GM12891 (cell line): ENCODE measurements around the gene NEK2. TPM values are rescaled to one million over a fixed set of nuclear protein-coding genes. Genes with fewer than 3 reads are reported as not detected.
"Not testable (repeated sequence)": the region's sequence is repeated elsewhere in the genome, so short reads cannot be mapped to it uniquely, and the experiment has no call there.

Source experiments
- DNase-seq: peaks from one replicate; pipeline ENCODE4 v3.0.0; 2011; ENCODE audit warnings: low spot score; ENCODE audit not compliant: insufficient read length
- FAIRE-seq: peaks from 2 replicates; lab custom pipeline; 2011; peaks lifted over from hg19 to GRCh38; lab: Jason Lieb, UNC
- PAX5 ChIP-seq: IDR thresholded peaks from 2 replicates; pipeline ENCODE4 v1.6.1; 2011; ENCODE audit warnings: low read length, moderate library complexity, mild to moderate bottlenecking; ENCODE audit not compliant: insufficient read depth, severe bottlenecking
- POLR2A ChIP-seq: IDR thresholded peaks from 2 replicates; pipeline ENCODE4 v1.6.1; 2011; ENCODE audit warnings: low read depth, low read length, control low read depth
- POLR2AphosphoS5 ChIP-seq: IDR thresholded peaks from 2 replicates; pipeline ENCODE4 v1.6.1; 2011; ENCODE audit warnings: low read depth, low read length, control low read depth
- POU2F2 ChIP-seq: IDR thresholded peaks from 2 replicates; pipeline ENCODE4 v1.6.1; 2011; ENCODE audit warnings: low read depth, mild to moderate bottlenecking, control low read depth, low read length, moderate library complexity
- SPI1 ChIP-seq: IDR thresholded peaks from 2 replicates; pipeline ENCODE4 v1.6.1; 2011; ENCODE audit warnings: low read depth, low read length, control low read depth
- TAF1 ChIP-seq: IDR thresholded peaks from 2 replicates; pipeline ENCODE4 v1.6.1; 2011; ENCODE audit warnings: low read depth, low read length, control low read depth
- polyA plus RNA-seq: library from polyadenylated mRNA; unstranded; fragments of >200 nt; gene quantifications from one replicate; pipeline ENCODE4 v1.2.1, GENCODE V29; 2012; ENCODE audit warnings: low read depth, missing spikeins, inconsistent platforms; ENCODE audit not compliant: missing spikeins

The NEK2 gene
- polyA plus RNA-seq: 16.6 TPM

DNA sequence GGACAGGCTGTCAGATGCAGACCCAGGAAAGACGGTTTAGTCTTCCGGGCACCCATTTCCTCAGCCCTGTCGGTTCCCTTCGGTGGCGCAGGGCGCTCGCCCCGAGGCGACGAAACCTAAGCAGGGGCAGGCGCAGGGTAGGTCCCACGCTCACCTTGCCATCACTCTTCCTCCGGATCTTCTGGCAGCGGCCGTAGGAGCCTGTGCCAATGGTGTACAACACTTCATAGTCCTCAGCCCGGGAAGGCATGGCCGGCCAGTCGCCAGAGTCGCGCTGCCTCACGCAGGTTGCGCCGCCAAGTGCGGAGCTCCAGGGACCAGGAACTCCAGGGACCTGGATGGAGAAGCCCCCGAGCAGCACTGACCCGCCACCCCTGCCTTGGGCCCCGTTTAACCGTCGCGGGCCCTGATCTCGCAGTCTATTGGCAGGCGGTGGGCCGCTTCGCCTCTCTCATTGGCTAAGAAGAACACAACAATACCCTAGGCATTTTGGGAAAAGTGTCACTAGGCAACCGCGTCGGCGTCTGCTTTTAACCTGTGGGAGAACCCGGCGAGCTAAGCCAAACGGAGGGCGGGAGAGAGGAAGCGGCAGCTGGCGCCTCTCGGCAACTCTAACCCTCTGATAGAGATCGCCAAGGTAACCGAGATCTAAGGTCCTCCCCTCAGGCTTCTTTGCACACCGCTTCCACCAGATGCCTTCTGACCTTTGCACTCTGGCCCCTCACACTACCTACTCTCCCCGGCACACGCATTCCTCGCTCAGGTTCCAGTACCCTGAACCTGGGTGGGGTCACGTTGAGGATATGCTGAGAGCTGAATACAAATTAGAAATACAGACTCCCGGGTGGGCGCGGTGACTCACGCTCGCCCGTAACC, at the start of gene NEK2:
TSS of gene NEK2 (minus strand) at position 392 of the 876 bp plus-strand sequence. CDS start at position 250, 142 bp downstream.
- DNase-seq (peak; percentile 73), FAIRE-seq (peak; percentile 92)
- TF ChIP-seq SPI1: peak; percentile 39; the same call in 1 of the 2 replicates
- TF ChIP-seq POU2F2: no peak
- peak; percentile 25; the same call in 1 of the 2 replicates for TF ChIP-seq POLR2A
- TF ChIP-seq POLR2AphosphoS5: no peak

DNA sequence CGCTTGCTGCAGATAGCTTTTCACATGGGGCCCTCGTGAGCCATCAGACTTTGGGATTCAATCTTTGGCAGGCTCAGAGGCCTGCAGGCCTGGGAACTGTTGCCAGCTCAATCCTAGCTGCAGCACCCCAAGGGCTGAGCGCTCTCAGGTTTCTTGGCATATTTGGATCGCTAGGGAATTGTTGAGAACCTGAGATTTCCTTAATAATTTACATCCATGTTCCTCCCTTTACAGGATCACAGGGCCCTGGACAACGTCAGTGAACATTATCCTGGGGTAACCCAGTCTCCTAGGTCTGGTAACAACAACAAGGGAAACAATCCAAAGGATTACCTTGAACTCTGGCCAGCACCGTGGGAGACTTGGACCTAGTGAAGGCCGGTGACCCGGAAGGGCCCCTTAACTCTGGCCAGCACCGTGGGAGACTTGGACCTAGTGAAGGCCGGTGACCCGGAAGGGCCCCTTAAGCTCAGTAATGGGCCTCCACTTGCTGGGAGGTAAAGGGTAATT, 49.3 kb upstream of the NEK2 start:
- no peak for TF ChIP-seq SPI1
- no peak for TF ChIP-seq POU2F2
- no peak for TF ChIP-seq TAF1
- no peak for TF ChIP-seq PAX5
- TF ChIP-seq POLR2AphosphoS5: no peak
- TF ChIP-seq POLR2A: no peak
- FAIRE-seq: no peak

DNA sequence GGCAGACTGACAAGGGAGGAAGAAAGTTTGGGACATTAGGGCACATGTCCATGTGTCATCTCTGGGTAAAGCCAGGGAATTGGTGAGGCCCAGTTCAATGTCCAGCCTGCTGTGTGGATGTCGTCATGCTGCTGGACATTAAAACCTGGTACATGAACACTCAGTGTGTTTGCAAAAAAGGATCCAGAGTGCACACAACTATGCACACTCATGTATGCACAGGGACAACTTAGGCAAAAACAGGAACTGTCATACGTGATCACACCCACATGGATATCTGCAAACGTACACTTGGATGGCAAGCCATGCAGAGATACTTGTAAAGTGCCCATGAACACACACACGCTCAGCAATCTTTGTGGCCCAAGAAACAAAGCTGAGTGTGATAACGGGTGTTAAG, 47.9 kb upstream of the NEK2 start:
- peak; percentile 33 for FAIRE-seq
- no peak for DNase-seq
- TF ChIP-seq POU2F2 (no peak), SPI1 (peak; percentile 20; the same call in 1 of the 2 replicates), TAF1 (no peak)

More for the DNA sequence above, 49.3 kb upstream of the NEK2 start:
- no peak for DNase-seq

DNA sequence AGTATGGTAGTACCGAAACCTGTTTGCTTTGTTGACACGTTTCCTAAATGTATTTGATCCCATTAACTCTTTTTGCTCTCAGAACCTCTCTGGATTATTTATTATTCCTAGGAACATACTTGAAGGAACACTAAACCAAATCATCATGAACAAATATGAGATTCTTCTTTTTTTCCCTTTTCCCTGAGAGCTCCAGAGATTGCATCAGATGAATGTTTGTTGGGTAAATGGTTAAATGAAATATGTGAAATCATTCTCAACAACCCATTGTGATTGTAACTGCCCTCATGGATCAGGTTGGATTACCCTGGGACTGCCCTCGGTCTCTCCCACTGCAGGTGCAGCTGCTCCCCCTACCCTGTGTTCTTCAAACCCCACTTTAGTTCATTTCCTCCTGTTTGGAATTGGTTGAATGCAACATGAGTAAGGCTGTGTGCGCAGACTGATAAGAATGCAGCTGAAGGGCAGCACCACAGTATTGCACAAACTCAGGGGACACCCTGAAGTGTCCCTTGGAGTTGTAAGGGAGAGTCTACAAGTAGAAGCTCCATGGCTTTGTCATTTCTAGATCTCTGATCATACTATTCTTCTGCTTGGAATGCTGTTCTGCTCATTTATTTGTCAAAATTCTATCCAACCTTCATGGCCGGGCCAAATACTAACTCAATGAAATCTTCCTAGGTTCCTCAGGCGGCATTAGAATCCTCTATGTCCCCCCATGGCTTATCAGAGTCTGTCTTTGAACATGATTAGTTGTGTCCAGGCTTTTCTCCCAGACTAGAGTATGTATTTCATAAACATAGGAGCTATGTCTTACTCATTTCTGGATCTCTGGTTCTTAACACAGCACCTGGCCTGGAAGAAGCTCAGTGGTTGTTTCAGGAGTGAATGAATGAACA, 47.1 kb upstream of the NEK2 start:
- FAIRE-seq (no peak), DNase-seq (no peak)
- no peak for TF ChIP-seq PAX5

DNA sequence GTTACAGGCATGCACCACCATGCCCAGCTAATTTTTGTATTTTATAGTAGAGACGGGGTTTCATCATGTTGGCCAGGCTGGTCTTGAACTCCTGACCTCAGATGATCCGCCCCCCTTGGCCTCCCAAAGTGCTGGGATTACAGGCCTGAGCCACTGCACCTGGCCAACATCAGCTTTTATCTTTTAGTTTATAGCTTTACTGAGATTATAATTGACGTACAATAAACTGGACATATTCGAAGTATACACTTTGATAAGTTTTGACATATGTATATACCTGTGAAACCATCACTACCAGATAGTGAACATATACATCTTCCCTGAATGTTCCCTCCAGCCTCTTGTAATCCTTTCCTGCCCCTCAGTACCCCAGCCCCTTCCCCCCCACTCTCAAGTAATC, 41.1 kb upstream of the NEK2 start:
- not testable (repeated sequence) for FAIRE-seq, DNase-seq

DNA sequence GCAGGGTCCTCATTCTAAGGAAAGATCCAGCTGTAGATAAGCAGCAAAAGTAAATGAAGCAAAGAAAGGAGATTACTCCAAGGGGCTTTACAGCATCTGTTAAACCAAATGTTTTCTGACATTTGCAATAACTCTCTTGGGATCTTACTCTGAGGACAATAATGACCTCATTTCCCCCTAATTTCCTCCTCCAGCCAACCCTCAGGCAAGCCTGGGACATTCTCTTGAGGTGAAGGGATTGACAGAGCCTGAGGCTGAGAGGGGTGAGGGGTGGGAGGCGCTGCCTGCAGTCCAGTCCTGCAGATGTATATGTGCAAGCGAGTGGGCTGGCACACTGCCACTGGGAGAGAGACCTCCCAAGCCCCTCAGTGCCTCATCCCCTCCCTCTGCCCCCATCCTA, 40.5 kb upstream of the NEK2 start:
- DNase-seq (no peak), FAIRE-seq (no peak)
- TF ChIP-seq PAX5 (no peak), POLR2A (no peak), SPI1 (no peak), POU2F2 (no peak), POLR2AphosphoS5 (no peak), TAF1 (no peak)

DNA sequence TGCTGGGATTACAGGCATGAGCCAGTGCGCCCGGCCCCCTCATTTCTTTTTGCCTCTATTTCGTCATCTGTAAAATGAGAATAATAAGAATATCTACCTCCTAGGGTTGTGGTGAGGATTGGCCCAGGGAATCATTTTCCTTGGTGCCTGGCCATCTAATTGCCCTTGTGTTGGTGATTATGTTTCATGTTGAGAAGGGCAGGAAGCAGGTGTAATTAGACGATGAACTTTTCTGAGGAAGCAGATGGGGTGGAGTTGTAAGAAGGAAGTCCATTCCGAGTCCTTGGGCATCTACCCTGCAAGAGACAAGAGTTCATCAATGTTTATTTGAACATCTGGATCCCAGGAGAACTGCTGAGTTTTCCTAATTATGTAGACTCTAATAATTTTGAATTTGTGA, 38.7 kb upstream of the NEK2 start:
- FAIRE-seq: no peak
- TF ChIP-seq POU2F2 (no peak), POLR2A (no peak), POLR2AphosphoS5 (no peak), SPI1 (no peak), PAX5 (no peak), TAF1 (no peak)
- no peak for DNase-seq

DNA sequence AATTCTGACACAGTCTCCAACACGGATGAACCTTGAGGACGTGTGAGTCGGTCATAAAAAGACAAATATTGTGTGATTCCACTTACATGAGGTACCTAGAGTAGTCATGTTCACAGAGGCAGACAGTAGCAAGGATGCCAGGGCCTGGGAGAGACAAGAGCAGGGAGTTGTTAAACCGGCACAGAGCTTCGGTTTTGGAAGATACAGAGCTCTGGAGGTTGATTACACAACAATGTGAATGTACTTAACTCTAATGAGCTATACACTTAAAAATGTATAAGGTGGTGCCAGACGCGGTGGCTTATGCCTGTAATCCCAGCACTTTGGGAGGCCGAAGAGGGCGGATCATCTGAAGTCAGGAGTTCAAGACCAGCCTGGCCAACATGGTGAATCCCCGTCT, 37.8 kb upstream of the NEK2 start:
- DNase-seq: no peak
- no peak for FAIRE-seq
- TF ChIP-seq POLR2A (no peak), SPI1 (no peak), TAF1 (no peak), POLR2AphosphoS5 (no peak), PAX5 (no peak), POU2F2 (no peak)

GRCh38 chr1:211711315-211711705, 35.9 kb upstream of the NEK2 start:
- FAIRE-seq: no peak
- TF ChIP-seq TAF1 (no peak), POU2F2 (no peak), POLR2A (no peak), PAX5 (no peak), SPI1 (no peak)
- no peak for DNase-seq
